ENCODE results near the gene RTP5. TPM values are rescaled to one million over a fixed set of nuclear protein-coding genes. Genes with fewer than 3 reads are reported as not detected.

The RTP5 gene
- total and polyA plus RNA-seq, 2 donors (not counting 3 experiments of a cell fraction or from before 2014, with no cell fraction given), result not detected

- no peak for DNase-seq (ENCODE audit: low read depth, low spot score)
- peaks cover 3% of the 10 kb centered on the region for H3K4me1 ChIP-seq (ENCODE audit: control insufficient read depth, extremely low read depth, insufficient read depth, low read length)
- H3K27ac ChIP-seq (ENCODE audit: insufficient read depth, low read depth, low read length), result no peak overlapping the region
- no TSS peak for BruUV-seq (replicated peaks)
- H3K79me2 ChIP-seq (ENCODE audit: control insufficient read depth, insufficient read depth, low read length), result no peaks in the 10 kb centered on the region
- no peaks in the 10 kb centered on the region for H3K27me3 ChIP-seq (ENCODE audit: control insufficient read depth in 2 of 2, insufficient read depth in 2 of 2, low read length in 2 of 2)
- CTCF ChIA-PET, result interaction anchor here (2.1 kb wide), 1 partner anchor 178 kb away, joined by 8 read pairs; the partner anchor contains the start of gene ING5
- peak overlapping the region in 2 of 3 experiments; percentile 40 to 73 for H3K4me3 ChIP-seq (replicated peaks in 1 of 3; ENCODE audit: insufficient read depth in 1 of 3, low read depth in 1 of 3, low read length in 3 of 3)
- H3K9me1 ChIP-seq (replicated peaks; ENCODE audit: control insufficient read depth, extremely low read depth, insufficient read depth, low read length), result no peaks in the 10 kb centered on the region
- H3K9me3 ChIP-seq (replicated peaks; ENCODE audit: control insufficient read depth, insufficient read depth, low read length), result no peaks in the 10 kb centered on the region
- intact Hi-C loops (cut with micrococcal nuclease), result loop anchor here (1.0 to 5.0 kb wide), 5 partner anchors 146 to 523 kb away; partner anchors contain the start of genes D2HGDH, DTYMK, FARP2 and ING5
- POLR2A ChIA-PET, result no interaction called here
- no peaks in the 10 kb centered on the region for H3K36me3 ChIP-seq (ENCODE audit: control insufficient read depth in 2 of 2, extremely low read depth in 1 of 2, insufficient read depth in 2 of 2, low read length in 2 of 2)
- H2AFZ ChIP-seq (ENCODE audit: low read depth, low read length), result peak overlapping the region; percentile 88
- no peaks in the 10 kb centered on the region for H4K20me1 ChIP-seq (replicated peaks; ENCODE audit: control insufficient read depth, extremely low read depth, insufficient read depth, low read length)
- peak overlapping the region; percentile 39 for H3K4me2 ChIP-seq (ENCODE audit: insufficient read depth, low read length)
- FAIRE-seq, result no peak
- TF ChIP-seq EZH2 (IDR thresholded peaks at IDR 0.05; ENCODE audit: borderline replicate concordance, low read depth, low read length, severe bottlenecking), result no peak
- no peak for TF ChIP-seq POLR2AphosphoS5 (IDR thresholded peaks at IDR 0.05; ENCODE audit: insufficient read depth, low read depth, low read length)
- dilution Hi-C loops (cut with MboI; ENCODE audit: extremely low pct_ligation_motif_present, low sequenced_read_pairs), result no loop called here
- H3K9ac ChIP-seq (replicated peaks; ENCODE audit: extremely low read depth, insufficient read depth, low read length), result no peak overlapping the region
These were observed 11.0 kb downstream of the RTP5 start for GRCh38 chr2:241880311-241881073.

GRCh38 chr2:241882091-241882625 lies 12.6 kb downstream of the RTP5 start:
- Histone ChIP-seq H3K9ac (replicated peaks; ENCODE audit: extremely low read depth, insufficient read depth, low read length) (no peak overlapping the region), H3K4me1 (ENCODE audit: control insufficient read depth, extremely low read depth, insufficient read depth, low read length) (peaks cover 3% of the 10 kb centered on the region), H3K4me3 (replicated peaks in 1 of 3; ENCODE audit: insufficient read depth in 1 of 3, low read depth in 1 of 3, low read length in 3 of 3) (peak overlapping the region in 1 of 3 experiments; percentile 8), H3K4me2 (ENCODE audit: insufficient read depth, low read length) (peak overlapping the region; percentile 26), H3K27ac (ENCODE audit: insufficient read depth, low read depth, low read length) (no peak overlapping the region), H3K9me1 (replicated peaks; ENCODE audit: control insufficient read depth, extremely low read depth, insufficient read depth, low read length) (no peaks in the 10 kb centered on the region), H2AFZ (ENCODE audit: low read depth, low read length) (peak overlapping the region; percentile 18), H3K36me3 (ENCODE audit: control insufficient read depth in 2 of 2, extremely low read depth in 1 of 2, insufficient read depth in 2 of 2, low read length in 2 of 2) (no peaks in the 10 kb centered on the region), H3K27me3 (ENCODE audit: control insufficient read depth in 2 of 2, insufficient read depth in 2 of 2, low read length in 2 of 2) (no peaks in the 10 kb centered on the region), H4K20me1 (replicated peaks; ENCODE audit: control insufficient read depth, extremely low read depth, insufficient read depth, low read length) (no peaks in the 10 kb centered on the region), H3K9me3 (replicated peaks; ENCODE audit: control insufficient read depth, insufficient read depth, low read length) (no peaks in the 10 kb centered on the region), H3K79me2 (ENCODE audit: control insufficient read depth, insufficient read depth, low read length) (no peaks in the 10 kb centered on the region)
- no peak for DNase-seq (ENCODE audit: low read depth, low spot score)
- BruUV-seq (replicated peaks), result no TSS peak
- dilution Hi-C loops (cut with MboI; ENCODE audit: extremely low pct_ligation_motif_present, low sequenced_read_pairs), result no loop called here
- FAIRE-seq, result peak; percentile 12
- intact Hi-C loops (cut with micrococcal nuclease), result loop anchor here (5.0 kb wide), 1 partner anchor 525 kb away; the partner anchor contains the start of gene FARP2
- CTCF ChIA-PET, result no interaction called here
- TF ChIP-seq CTCF (IDR thresholded peaks at IDR 0.05; ENCODE audit: extremely low read depth in 1 of 2, insufficient read depth in 1 of 2, low read depth in 1 of 2, low read length in 2 of 2), result no peak
- TF ChIP-seq GATA2 (IDR thresholded peaks at IDR 0.05; ENCODE audit: insufficient read depth, insufficient read length, low read depth, low read length), result no peak
- no peak for TF ChIP-seq POLR2A (IDR thresholded peaks at IDR 0.05; ENCODE audit: low read depth, low read length)
- TF ChIP-seq MAX (IDR thresholded peaks at IDR 0.05; ENCODE audit: insufficient read depth, insufficient read length), result no peak
- no peak for TF ChIP-seq EZH2 (IDR thresholded peaks at IDR 0.05; ENCODE audit: borderline replicate concordance, low read depth, low read length, severe bottlenecking)
- TF ChIP-seq MYC (IDR thresholded peaks at IDR 0.05; ENCODE audit: low read depth, low read length), result no peak
- no peak for TF ChIP-seq FOS (IDR thresholded peaks at IDR 0.05; ENCODE audit: borderline replicate concordance, insufficient read depth, low read length)
- TF ChIP-seq POLR2AphosphoS5 (IDR thresholded peaks at IDR 0.05; ENCODE audit: insufficient read depth, low read depth, low read length), result no peak
- POLR2A ChIA-PET, result no interaction called here
